DMS 273 treated with DMSO at 0.1 percent for 48 hours (cell line): ENCODE data around the gene STK11IP.

Experiments used
- DNase-seq: peaks from one replicate; lab custom pipeline; 2025; lab: John Stamatoyannopoulos, UW

STK11IP gene

GRCh38 chr2:219597552-219598307, at the start of gene STK11IP:
Gene STK11IP, plus strand, starts transcription at chr2:219597857. Its CDS starts 263 bp downstream, at chr2:219598120.
- DNase-seq, result peak; percentile 91

- no peak for DNase-seq
These were observed 48.7 kb upstream of the STK11IP start for GRCh38 chr2:219548990-219549389.

- no peak for DNase-seq
These were observed 48.0 kb upstream of the STK11IP start for GRCh38 chr2:219549619-219550018.

- no peak for DNase-seq
These were observed 45.9 kb upstream of the STK11IP start for GRCh38 chr2:219551441-219552381.

- peak; percentile 65 for DNase-seq
These were observed 45.1 kb upstream of the STK11IP start for GRCh38 chr2:219552382-219553167.

GRCh38 chr2:219553168-219553417, 44.6 kb upstream of the STK11IP start:
- DNase-seq, result no peak

GRCh38 chr2:219553463-219553963, 44.1 kb upstream of the STK11IP start:
- DNase-seq, result no peak

GRCh38 chr2:219554350-219554749, 43.3 kb upstream of the STK11IP start:
- no peak for DNase-seq

GRCh38 chr2:219555956-219556355, 41.7 kb upstream of the STK11IP start:
- no peak for DNase-seq

- no peak for DNase-seq
These were observed 41.2 kb upstream of the STK11IP start for GRCh38 chr2:219556413-219556812.

GRCh38 chr2:219557320-219557719, 40.3 kb upstream of the STK11IP start:
- DNase-seq, result no peak

- DNase-seq, result no peak
These were observed 39.6 kb upstream of the STK11IP start for GRCh38 chr2:219557791-219558785.

GRCh38 chr2:219559156-219559915, 38.3 kb upstream of the STK11IP start:
- DNase-seq, result no peak

- DNase-seq, result no peak
These were observed 37.4 kb upstream of the STK11IP start for GRCh38 chr2:219560037-219560892.

- DNase-seq, result no peak
These were observed 36.8 kb upstream of the STK11IP start for GRCh38 chr2:219560893-219561178.

- no peak for DNase-seq
These were observed 36.2 kb upstream of the STK11IP start for GRCh38 chr2:219561179-219562048.

GRCh38 chr2:219562049-219563020, 35.3 kb upstream of the STK11IP start:
- DNase-seq, result no peak
